GM19328 (cell line): ENCODE data around the gene MED17.
"Not testable (repeated sequence)": the region's sequence is repeated elsewhere in the genome, so short reads cannot be mapped to it uniquely, and the experiment has no call there.

ENCODE experiments used
- ATAC-seq: cut with Tn5 transposase; IDR thresholded peaks from one replicate; pipeline ENCODE4 v1.9.1; 2021; ENCODE audit warnings: mild to moderate bottlenecking, moderate library complexity; ENCODE audit not compliant: unreplicated experiment

Gene MED17

GRCh38 chr11:93757301-93757700 is 26.8 kb upstream of the MED17 start:
- ATAC-seq: no peak

DNA sequence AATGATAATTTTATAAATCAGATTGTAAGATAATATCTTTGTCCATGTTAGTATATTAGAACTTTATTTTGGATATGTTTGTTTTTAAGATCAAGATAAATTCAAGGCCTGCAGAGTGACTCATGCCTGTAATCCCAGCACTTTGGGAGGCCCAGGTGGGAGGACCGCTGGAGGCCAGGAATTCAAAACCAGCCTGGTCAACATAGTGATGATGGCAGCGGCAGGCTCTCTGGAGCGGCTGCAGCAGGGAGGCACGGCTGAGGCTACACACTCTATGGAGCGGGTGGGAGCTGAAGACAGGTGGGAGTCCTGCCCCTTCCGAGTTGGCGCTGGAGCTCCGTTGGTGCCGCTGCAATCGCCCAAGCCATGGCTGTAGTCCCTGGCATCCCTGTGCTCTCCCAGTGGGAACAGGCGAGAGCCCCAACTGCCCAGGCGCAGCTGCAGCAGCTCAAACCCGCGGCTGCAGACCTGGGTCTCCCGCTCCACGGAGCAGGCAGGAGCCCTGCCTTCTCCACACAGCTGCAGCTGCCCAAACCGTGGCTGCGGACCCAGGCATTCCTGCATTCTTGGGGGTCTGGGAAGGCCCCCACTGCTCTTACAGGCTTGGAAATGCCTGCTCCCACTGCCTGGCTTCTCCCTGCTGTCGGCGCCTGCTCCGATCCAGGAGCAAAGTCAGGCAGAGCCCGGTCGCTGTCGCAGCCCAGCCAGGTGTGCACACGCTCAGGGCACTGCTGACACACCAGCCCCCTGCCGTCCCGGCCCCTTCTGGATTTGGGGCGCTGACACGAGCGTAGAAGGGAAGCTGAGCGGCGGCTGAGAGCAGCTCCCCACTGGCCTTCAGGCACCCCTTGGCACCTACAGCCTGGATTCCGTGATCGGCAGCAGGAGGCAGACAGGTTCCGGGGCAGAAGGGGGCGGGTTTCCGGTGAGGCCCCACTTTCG is 25.9 kb upstream of the MED17 start:
- ATAC-seq: no peak

DNA sequence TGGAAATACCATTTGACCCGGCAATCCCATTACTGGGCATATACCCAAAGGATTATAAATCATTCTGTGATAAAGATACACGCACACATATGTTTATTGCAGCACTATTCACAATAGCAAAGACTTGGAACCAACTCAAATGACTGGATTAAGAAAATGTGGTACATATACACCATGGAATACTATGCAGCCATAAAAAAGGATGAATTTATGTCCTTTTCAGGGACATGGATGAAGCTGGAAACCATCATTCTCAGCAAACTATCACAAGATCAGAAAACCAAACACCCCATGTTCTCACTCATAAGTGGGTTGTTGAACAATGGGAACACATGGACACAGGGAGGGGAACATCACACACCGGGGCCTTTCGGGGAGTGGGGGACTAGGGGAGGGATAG is 25.0 kb upstream of the MED17 start:
- not testable (repeated sequence) for ATAC-seq

- ATAC-seq: no peak
Measured at GRCh38 chr11:93761910-93762309, 22.2 kb upstream of the MED17 start.

DNA sequence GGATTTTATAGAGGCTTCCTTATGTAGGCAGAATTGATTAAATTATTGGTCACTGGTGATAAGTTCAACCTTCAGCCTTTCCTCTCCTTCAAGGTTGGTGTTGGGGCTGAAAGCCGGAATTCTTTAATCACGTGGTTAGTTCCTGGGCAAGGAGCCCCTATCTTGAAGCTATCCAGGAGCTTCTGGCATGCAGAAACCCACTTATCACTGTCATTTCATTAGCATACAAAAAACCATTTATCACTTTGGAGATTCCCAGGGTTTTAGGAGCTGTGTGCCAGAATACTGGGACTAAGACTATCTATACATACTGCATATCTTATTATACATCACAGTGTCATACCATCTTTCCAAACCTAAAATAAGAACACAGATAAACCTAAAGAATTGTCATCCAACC is 18.5 kb upstream of the MED17 start:
- ATAC-seq: no peak

- ATAC-seq: no peak
Measured at GRCh38 chr11:93766504-93766903, 17.6 kb upstream of the MED17 start.

- ATAC-seq: no peak
Measured at GRCh38 chr11:93767018-93767417, 17.1 kb upstream of the MED17 start.

DNA sequence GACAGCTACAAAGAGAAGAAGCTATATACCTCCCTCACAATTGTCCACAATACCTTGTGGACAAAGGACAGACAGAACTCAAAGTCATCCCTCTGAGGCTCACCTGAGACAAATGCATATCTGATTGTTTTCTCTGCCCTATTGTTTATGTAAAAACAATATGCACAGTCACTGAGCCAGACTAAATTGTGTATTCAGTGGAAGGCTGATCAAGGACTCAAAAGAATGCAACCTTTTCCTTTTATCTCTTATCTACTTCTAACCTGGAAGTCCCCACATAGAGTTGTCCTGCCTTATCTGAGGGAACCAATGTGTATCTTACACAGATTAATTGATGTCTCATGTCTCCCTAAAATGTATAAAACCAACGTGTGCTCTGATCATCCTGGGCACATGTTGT is 13.9 kb upstream of the MED17 start:
- ATAC-seq: no peak

- ATAC-seq: no peak
Measured at GRCh38 chr11:93772123-93772522, 12.0 kb upstream of the MED17 start.

- no peak for ATAC-seq
Measured at GRCh38 chr11:93773045-93773477, 11.0 kb upstream of the MED17 start.

- ATAC-seq: no peak
Measured at GRCh38 chr11:93773601-93774200, 10.4 kb upstream of the MED17 start.

- ATAC-seq: not testable (repeated sequence)
Measured at GRCh38 chr11:93774560-93774959, 9.5 kb upstream of the MED17 start.

- no peak for ATAC-seq
Measured at GRCh38 chr11:93775289-93775688, 8.8 kb upstream of the MED17 start.

DNA sequence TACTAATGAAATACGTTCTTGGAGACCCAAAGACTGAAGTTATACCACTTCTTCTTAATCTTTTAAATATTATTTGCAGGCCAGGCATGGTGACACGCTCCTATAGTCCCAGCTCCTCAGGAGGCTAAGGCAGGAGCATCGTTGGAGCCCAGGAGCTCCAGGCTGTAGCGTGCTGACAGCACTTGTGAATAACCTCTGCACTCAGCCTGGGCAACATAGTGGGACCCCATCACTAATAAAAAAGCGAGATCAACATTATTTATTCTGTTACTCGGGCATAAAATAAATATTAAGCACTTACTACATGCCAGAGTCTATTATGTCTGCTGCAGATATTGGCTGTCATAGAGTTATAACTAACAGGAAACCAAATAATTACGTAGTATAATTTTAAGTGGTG is 720 bp upstream of the MED17 start:
- ATAC-seq: no peak

DNA sequence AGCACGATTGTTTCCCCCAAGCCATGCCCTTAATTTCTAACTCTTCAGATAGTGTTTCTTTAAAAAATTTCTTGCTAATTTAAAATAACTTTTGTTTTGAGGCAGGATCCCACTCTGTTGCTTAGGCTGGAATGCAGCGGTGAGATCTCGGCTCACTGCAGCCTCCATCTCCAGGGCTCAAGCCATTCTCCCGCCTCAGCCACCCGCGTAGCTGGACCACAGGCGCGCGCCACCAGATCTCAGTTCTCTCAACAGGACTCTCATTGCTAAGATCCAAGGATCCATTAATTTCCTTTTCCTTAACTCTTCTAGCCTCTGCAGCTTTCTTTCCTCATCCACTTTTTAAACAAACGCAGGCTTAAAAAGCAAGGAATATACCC is 327 bp upstream of the MED17 start:
- ATAC-seq: peak; percentile 48

GRCh38 chr11:93784935-93785360 is 866 bp downstream of the MED17 start:
- ATAC-seq: peak; percentile 26

- no peak for ATAC-seq
Measured at GRCh38 chr11:93791493-93791892, 7.4 kb downstream of the MED17 start.

DNA sequence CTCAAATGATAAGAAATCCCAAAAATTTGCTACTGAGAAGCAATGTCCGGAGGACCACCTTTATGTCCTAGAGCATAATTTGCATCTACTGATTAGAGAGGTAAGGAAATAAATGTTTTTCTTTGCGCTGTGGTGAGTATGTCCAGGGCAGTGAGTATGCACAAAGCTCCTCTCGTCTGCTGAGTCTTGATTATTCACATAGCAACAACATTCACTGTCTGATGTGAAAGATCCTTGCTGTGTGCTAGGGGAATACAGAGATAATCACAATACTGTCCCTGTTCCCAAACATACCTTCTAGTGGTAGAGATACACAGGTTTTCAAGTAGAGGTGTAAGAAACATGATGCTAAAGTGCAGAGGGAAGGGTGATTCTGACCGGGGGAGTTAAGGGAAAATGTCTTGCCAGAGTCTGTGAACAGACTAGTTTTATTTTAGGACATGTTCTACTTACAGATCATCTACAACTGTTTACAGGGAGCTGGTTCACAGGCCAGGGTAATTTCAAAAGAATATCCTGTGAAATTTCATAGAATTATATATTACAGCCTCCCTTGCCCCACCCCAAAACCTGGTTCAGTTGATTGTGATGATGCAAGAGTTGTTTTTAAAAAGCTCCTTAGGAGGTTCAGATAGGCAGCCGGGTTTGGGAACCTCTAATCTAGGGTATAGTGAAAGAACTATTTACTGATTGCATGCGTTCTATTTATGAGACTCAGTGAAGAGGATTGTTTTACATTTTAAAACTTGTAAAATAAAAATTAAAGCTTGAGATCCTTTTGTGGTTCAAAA is 12.6 kb downstream of the MED17 start:
- ATAC-seq: no peak

DNA sequence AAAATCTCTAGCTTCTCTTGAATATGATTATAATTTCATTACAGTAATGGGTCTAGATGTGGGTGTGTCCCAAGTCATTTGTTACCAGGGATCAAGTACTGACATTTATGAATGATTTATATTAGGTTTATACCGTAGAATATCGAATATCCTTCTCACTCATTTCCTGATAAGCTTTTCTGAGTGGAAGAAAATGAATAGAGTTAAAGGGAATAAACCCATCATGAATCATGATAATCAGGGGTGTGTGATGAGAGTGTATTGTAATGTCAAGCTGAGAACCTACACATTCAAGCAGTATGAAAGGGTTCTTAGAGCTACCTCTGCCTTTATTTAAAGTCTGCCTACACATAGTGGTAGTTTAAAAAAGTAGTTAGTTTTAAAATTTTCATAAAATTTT is 17.3 kb downstream of the MED17 start:
- no peak for ATAC-seq

- no peak for ATAC-seq
Measured at GRCh38 chr11:93804879-93805278, 20.8 kb downstream of the MED17 start.

DNA sequence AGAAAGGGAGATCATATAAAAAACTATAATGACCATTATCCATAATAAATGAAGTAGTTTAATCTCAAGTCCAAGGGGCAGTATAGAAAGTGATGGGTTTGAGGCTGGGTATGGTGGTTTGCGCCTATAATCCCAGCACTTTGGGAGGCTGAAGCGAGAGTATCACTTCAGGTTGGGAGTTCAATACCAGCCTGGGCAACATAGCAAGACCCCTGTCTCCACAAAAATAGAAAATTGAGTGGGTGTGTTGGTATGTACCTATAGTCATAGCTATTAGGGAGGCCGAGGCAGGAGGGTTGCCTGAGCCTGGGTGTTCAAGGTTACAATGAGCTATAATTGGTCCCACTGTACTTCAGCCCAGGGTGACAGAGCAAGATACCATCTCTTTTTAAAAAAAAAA is 23.9 kb downstream of the MED17 start:
- no peak for ATAC-seq

- no peak for ATAC-seq
Measured at GRCh38 chr11:93813974-93814373, 29.9 kb downstream of the MED17 start.
